Activated naive CD8-positive, alpha-beta T cell treated with anti-CD3 and anti-CD28 coated beads for 36 hours (primary cell): ENCODE data around the gene RAB39A. TPM values are rescaled to one million over a fixed set of nuclear protein-coding genes. Genes with fewer than 3 reads are reported as not detected.
"Not testable (repeated sequence)": the region's sequence is repeated elsewhere in the genome, so short reads cannot be mapped to it uniquely, and the experiment has no call there.

ENCODE experiments used
- DNase-seq: peaks from one replicate; pipeline ENCODE4 v3.0.0; 2021
- H3K27ac Mint-ChIP-seq: one replicate; pipeline ENCODE4 v1.8.0; 2022; ENCODE audit warnings: mild to moderate bottlenecking, moderate library complexity, mixed read lengths
- H3K27me3 Mint-ChIP-seq: one replicate; pipeline ENCODE4 v1.8.0; 2022; ENCODE audit warnings: mild to moderate bottlenecking, mixed read lengths
- H3K36me3 Mint-ChIP-seq: one replicate; pipeline ENCODE4 v1.8.0; 2021; ENCODE audit warnings: mild to moderate bottlenecking, mixed read lengths
- H3K4me1 Mint-ChIP-seq: one replicate; pipeline ENCODE4 v1.8.0; 2021; ENCODE audit warnings: mixed read lengths
- H3K4me3 Mint-ChIP-seq: one replicate; pipeline ENCODE4 v1.8.0; 2022; ENCODE audit warnings: mild to moderate bottlenecking, moderate library complexity, mixed read lengths
- H3K9me3 Mint-ChIP-seq: one replicate; pipeline ENCODE4 v1.8.0; 2022; ENCODE audit warnings: mixed read lengths
- total RNA-seq, 2 experiments: library from RNA; stranded (reverse); gene quantifications; one replicate each; pipeline ENCODE4 v1.2.3, GENCODE V29; 2021

RAB39A gene
- total RNA-seq, 2 experiments from 2014 or later, result 0.26 TPM; not detected in 1

DNA sequence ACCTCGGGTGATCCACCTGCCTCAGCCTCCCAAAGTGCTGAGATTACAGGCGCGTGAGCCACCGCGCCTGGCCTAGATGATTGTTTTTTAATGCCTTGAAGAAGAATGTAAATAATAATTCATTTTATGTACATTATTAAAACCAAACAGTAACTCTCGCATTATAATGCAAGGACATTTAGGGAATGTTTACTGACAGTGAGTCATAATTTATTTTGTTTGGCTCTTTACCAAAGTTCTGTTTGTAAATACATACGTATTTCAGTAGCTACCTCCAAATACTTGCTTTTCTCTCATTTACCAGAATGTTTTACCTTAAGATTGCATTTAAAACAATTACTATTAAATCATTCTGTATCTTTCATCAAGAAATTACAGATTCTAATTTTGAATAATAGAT lies 3.0 kb downstream of the RAB39A start:
- no peak overlapping the region for H3K27ac Mint-ChIP-seq
- peaks cover 7% of the 10 kb centered on the region for H3K4me1 Mint-ChIP-seq
- no peaks in the 10 kb centered on the region for H3K9me3 Mint-ChIP-seq
- peaks cover 48% of the 10 kb centered on the region for H3K27me3 Mint-ChIP-seq
- no peak overlapping the region for H3K4me3 Mint-ChIP-seq
- DNase-seq, result no peak
- H3K36me3 Mint-ChIP-seq, result peaks cover 1% of the 10 kb centered on the region

DNA sequence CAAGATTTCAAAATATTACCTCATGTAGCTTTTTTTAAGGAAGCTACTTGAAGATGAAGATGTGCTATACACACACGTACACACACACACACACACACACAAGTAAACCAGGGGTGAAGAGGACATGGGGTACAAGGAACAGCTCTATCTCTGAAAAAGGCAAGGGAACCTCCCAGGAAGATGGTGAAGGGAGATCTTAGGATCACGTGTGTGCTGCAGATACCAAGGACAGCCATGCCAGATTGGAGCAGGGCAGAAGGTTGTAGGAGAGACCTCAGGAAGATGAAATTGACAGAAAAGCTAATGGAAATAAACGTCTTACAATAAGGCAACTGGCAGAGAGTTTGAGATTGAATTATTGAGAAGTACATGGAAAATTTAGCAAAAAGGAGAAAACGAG lies 19.7 kb downstream of the RAB39A start:
- peaks cover 7% of the 10 kb centered on the region for H3K27me3 Mint-ChIP-seq
- H3K36me3 Mint-ChIP-seq, result no peaks in the 10 kb centered on the region
- no peak overlapping the region for H3K4me3 Mint-ChIP-seq
- H3K27ac Mint-ChIP-seq, result no peak overlapping the region
- DNase-seq, result no peak
- H3K4me1 Mint-ChIP-seq, result no peaks in the 10 kb centered on the region
- no peaks in the 10 kb centered on the region for H3K9me3 Mint-ChIP-seq

DNA sequence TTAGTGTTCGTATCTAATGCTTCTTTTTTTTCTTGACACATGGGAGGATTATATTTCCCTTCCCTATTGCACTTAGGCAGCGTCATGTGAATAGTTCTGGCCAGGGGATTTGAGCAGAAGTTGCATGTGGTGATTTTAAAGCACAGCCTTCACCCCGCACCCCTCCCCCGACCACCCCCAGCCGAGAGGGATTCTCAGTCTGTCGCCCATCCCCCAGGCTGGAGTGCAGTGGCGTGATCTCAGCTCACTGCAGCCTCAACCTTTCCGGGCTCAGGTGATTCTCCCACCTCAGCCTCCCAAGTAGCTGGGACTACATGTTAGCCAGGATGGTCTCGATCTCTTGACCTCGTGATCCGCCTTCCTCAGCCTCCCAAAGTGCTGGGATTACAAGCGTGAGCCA lies 20.1 kb downstream of the RAB39A start:
- H3K36me3 Mint-ChIP-seq, DNase-seq, H3K4me3 Mint-ChIP-seq, H3K9me3 Mint-ChIP-seq, H3K27ac Mint-ChIP-seq, H3K27me3 Mint-ChIP-seq, H3K4me1 Mint-ChIP-seq: not testable (repeated sequence)

DNA sequence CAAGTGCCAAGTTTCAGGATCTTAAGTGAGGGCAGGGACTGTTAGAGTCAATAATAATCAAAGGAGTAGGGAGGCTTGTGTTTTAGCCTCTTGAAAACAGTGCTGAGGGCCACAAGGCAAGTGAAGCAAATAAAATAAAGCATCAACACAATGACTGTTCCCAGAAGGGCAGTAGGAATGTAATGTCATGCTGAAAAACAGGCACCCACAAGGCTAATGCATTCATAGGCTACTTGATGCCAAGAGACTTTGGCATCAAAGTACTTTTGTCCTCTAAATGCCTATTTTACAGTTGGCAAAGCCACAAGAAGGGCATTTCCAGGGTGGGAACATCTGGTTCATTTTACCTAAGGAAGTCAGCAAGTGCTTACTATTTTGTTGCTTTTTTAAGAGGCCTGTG lies 22.9 kb downstream of the RAB39A start:
- H3K36me3 Mint-ChIP-seq, result no peaks in the 10 kb centered on the region
- H3K4me3 Mint-ChIP-seq, result no peak overlapping the region
- peaks cover 3% of the 10 kb centered on the region for H3K27me3 Mint-ChIP-seq
- no peak for DNase-seq
- H3K4me1 Mint-ChIP-seq, result no peaks in the 10 kb centered on the region
- H3K9me3 Mint-ChIP-seq, result no peaks in the 10 kb centered on the region
- H3K27ac Mint-ChIP-seq, result no peak overlapping the region

DNA sequence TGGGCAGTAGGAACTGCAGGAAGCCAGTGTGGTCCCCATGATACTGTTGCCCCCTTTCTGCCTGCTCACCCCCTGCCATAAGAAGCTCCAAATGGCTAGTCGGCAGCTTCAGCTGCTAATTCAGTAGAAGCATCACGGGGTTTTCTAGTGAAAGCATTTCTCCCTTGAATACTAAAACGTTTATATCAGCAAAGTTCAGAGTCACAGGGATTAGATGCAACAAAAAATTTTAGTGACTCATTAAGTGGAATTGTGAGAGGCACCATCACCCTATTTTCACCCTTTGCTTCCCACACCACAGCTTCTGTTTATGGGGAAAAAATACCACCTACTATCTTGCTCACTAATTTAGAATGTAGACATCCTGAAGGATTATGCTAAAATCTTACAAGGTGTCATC lies 25.2 kb downstream of the RAB39A start:
- H3K36me3 Mint-ChIP-seq, result no peaks in the 10 kb centered on the region

DNA sequence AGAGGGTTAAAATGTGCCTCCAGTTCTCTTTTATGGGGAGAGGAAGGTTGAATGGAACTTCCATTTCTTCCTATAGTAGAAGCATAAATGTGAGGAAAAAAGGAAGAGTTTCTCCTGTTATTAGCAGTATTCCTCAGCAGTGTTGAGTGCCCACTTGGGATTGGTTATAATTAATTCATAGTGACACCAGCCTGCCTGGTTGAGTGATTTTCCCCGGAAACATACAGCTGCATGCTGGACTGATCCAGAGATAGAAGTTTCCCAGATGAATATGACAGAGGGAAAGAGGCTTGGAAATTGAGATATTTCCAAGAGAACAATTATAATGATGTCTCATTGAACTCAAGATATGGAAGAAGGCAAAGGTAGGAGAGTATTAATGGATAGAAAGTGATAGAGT lies 28.3 kb downstream of the RAB39A start:
- Mint-ChIP-seq H3K36me3 (no peaks in the 10 kb centered on the region), H3K9me3 (no peaks in the 10 kb centered on the region), H3K27me3 (peaks cover 15% of the 10 kb centered on the region), H3K27ac (no peak overlapping the region), H3K4me3 (no peak overlapping the region), H3K4me1 (peaks cover 3% of the 10 kb centered on the region)
- no peak for DNase-seq

More for the DNA sequence above, 25.2 kb downstream of the RAB39A start:
- Mint-ChIP-seq H3K27me3 (peaks cover 10% of the 10 kb centered on the region), H3K27ac (no peak overlapping the region), H3K4me1 (peaks cover 3% of the 10 kb centered on the region), H3K9me3 (no peaks in the 10 kb centered on the region), H3K4me3 (no peak overlapping the region)
- no peak for DNase-seq

DNA sequence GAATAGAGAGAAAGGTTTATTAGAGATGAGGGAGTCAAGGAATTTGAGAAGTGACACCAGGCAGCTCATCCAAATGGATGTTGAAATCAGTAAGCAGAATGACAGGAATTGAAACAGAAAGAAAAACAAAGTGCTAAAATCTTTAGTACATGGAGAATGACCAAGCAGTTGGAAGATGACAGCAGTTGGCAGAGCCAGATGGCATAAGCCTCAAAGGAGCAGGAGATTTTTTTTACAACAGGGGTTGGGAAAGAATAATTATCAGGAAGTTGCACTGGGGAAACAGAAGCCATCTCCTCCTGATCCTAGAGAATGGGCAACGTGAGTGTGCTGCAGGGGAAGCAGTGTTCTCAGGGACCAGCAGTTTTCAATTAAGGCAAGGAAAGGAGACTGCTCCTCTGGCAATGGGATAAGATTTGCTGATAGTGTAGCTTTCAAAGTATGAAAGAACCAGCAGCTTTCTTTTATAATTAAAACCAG lies 28.9 kb downstream of the RAB39A start:
- Mint-ChIP-seq H3K9me3 (no peaks in the 10 kb centered on the region), H3K27me3 (peaks cover 15% of the 10 kb centered on the region), H3K27ac (no peak overlapping the region), H3K4me1 (peaks cover 3% of the 10 kb centered on the region), H3K4me3 (no peak overlapping the region), H3K36me3 (no peaks in the 10 kb centered on the region)
- DNase-seq, result no peak

DNA sequence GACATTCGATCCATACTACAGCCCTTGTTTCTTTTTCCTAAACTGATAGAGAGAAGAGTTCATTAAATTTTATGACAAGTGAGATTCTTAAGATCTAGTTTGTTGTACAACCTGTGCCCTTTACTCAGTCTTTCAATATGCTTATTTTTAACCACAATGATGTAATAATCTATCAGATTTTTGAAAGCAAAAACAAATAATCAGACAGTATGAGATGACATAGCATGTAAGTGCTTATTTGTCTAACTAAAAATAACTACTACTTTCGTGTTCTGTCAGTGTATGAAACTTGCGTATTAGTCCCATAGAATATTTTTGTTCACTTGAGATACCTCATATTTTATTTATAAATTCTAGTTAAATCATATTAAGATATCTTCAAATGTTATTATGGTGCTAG lies 33.2 kb downstream of the RAB39A start:
- no peak for DNase-seq
- no peaks in the 10 kb centered on the region for H3K36me3 Mint-ChIP-seq
- no peaks in the 10 kb centered on the region for H3K9me3 Mint-ChIP-seq
- no peak overlapping the region for H3K27ac Mint-ChIP-seq
- H3K27me3 Mint-ChIP-seq, result peaks cover 12% of the 10 kb centered on the region
- H3K4me3 Mint-ChIP-seq, result no peak overlapping the region
- peaks cover 3% of the 10 kb centered on the region for H3K4me1 Mint-ChIP-seq

DNA sequence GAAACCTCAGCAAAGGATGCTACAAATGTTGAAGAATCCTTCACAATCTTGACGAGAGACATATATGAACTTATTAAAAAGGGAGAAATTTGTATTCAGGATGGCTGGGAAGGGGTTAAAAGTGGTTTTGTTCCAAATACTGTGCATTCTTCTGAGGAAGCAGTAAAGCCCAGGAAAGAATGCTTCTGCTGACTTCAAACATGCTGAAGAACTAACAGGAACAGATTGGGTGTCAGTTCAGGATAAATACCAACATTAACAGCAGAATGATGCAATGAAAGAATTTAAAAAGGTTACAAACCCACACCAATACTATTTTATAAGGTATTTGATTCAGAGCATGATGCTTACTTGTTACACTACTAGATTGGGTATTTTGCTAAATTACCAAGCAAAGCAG lies 33.9 kb downstream of the RAB39A start:
- H3K9me3 Mint-ChIP-seq, result no peaks in the 10 kb centered on the region
- no peaks in the 10 kb centered on the region for H3K4me1 Mint-ChIP-seq
- no peaks in the 10 kb centered on the region for H3K36me3 Mint-ChIP-seq
- peaks cover 12% of the 10 kb centered on the region for H3K27me3 Mint-ChIP-seq
- H3K27ac Mint-ChIP-seq, result no peak overlapping the region
- no peak for DNase-seq
- H3K4me3 Mint-ChIP-seq, result no peak overlapping the region

DNA sequence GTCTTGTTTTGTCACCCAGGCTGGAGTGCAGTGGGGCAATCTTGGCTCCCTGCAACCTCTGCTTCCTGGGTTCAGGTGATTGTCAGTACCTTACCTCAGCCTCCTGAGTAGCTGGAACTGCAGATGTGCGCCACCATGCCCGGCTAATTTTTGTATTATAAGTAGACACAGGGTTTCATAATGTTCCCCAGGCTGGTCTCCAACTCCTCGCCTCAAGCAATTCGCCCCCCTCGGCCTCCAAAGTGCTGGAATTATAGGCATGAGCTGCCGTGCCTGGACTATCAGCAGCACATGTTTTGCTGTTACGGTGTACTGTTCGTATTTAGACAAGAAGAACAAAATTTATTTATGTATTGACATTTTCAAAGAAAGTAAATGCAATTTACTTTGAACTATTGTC lies 34.8 kb downstream of the RAB39A start:
- H3K4me3 Mint-ChIP-seq, result no peak overlapping the region
- H3K4me1 Mint-ChIP-seq, result no peaks in the 10 kb centered on the region
- peaks cover 14% of the 10 kb centered on the region for H3K27me3 Mint-ChIP-seq
- no peaks in the 10 kb centered on the region for H3K36me3 Mint-ChIP-seq
- no peak overlapping the region for H3K27ac Mint-ChIP-seq
- DNase-seq, result no peak
- H3K9me3 Mint-ChIP-seq, result no peaks in the 10 kb centered on the region

DNA sequence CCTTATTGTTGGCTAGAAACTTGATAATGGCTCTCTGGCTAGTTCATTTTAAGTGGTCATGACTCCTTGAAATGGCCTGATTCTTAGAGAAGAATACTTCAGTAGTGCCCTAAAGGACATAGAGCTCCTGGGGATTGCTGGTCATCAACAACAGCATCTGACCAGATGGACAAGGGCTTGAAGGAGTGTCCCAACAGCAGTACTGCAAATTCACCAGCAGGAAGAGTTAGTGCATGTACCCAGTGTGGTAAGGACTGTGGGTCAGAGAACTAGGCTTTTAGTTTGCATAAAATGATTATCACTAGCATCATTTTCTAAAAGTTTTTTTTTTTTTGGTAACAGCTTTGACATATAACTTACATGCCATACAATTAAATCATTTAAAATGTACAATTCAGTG lies 41.0 kb downstream of the RAB39A start:
- no peak for DNase-seq
- H3K9me3 Mint-ChIP-seq, result no peaks in the 10 kb centered on the region
- no peak overlapping the region for H3K27ac Mint-ChIP-seq
- H3K4me1 Mint-ChIP-seq, result no peaks in the 10 kb centered on the region
- H3K27me3 Mint-ChIP-seq, result peaks cover 3% of the 10 kb centered on the region
- H3K36me3 Mint-ChIP-seq, result no peaks in the 10 kb centered on the region
- no peak overlapping the region for H3K4me3 Mint-ChIP-seq

DNA sequence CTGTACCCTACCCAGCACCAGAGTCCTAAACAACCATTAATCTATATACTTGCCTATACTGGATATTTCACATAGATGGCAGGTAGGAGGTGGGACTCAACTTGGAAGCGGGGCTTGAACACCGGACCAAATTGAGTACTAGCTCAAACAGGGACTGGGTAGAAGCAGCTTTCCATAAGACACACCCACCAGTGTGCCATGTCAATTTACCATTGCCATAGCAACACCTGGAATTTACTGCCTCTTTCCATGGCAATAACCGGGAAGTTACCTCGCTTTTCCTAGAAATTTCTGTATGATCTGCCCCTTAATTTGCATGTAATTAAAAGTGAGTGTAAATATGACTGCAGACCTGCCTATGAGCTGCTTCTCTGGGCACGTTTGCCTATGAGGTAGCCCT lies 41.8 kb downstream of the RAB39A start:
- Mint-ChIP-seq H3K4me3 (no peak overlapping the region), H3K9me3 (no peaks in the 10 kb centered on the region), H3K4me1 (no peaks in the 10 kb centered on the region), H3K27me3 (peaks cover 3% of the 10 kb centered on the region), H3K36me3 (no peaks in the 10 kb centered on the region), H3K27ac (no peak overlapping the region)
- DNase-seq, result no peak

DNA sequence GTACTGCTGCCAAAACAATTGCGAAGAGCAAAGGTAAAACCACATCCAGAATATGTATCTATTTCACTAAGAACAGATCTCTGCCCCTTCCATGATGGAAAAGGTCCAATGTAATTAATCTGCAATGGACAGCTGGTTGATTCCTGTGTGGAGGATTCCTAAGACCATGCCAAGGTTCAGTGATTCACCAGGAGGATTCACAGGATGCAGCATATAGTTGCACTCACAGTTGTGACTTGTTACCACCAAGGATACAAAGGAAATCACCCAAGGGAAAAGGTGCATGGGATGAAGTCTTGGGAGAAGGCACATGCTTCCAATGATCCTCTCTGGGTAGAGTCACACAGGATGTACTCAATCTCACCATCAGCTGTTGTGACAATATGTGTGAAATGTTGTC lies 45.4 kb downstream of the RAB39A start:
- no peak overlapping the region for H3K4me3 Mint-ChIP-seq
- H3K9me3 Mint-ChIP-seq, result no peaks in the 10 kb centered on the region
- no peak overlapping the region for H3K27ac Mint-ChIP-seq
- DNase-seq, result no peak
- H3K36me3 Mint-ChIP-seq, result no peaks in the 10 kb centered on the region
- no peaks in the 10 kb centered on the region for H3K4me1 Mint-ChIP-seq
- H3K27me3 Mint-ChIP-seq, result no peaks in the 10 kb centered on the region

DNA sequence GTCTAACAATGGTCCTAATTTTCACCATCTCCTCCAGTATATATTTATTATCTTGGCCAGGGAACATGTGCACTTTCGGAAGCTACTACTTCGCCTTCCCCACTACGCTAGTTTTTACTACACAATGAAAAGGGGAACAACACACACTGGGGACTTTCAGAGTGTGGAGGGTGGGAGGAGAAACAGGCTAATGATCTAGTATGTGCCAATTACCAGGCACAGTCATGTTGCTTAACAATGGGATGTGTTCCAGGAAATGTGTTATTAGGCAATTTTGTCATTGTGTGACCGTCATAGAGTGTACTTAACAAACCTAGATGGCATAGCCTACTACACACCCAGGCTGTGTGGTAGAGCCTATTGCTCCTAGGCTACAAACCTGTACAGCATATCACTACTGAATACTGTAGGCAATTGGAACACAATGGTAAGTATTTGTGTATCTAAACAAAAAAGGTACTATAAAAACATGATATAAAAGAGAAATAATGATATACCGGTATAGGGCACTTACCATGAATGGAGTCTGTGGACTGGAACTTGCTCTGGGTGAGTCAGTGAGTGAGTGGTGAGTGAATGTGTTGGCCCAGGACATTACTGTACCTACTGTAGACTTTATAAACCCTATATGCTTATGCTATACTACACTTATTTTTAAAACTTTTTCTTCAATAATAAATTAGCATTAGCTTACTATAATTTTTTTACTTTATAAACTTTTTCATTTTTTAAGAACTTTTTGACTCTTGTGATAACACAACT lies 60.3 kb downstream of the RAB39A start:
- Mint-ChIP-seq H3K27me3 (no peaks in the 10 kb centered on the region), H3K4me1 (no peaks in the 10 kb centered on the region), H3K27ac (no peak overlapping the region), H3K4me3 (no peak overlapping the region), H3K36me3 (no peaks in the 10 kb centered on the region), H3K9me3 (peaks cover 2% of the 10 kb centered on the region)
- DNase-seq, result no peak

DNA sequence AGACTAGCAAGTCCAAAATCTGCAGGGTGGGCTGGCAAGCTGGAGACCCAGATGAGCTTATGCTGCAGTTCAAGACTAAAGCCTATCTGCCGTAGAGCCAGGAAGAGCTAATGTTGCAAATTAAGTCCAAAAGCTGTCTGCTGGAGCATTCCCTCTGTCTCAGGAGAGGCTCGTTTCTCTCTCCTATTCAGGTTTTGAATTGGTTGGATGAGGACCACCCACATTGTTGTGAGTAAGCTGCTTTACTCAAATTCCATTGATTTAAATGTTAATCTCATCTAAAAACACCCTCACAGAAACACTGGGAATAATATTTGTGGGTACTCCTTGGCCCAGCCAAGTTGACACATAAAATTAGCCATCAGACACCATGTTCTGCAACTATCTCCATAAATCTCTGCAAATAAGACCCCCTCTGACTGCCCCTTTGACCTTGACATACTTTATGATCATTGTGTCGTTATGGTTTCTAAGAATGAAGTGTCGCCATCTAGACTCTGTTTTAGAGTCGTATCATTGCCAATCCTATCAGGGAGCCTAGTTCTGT lies 63.7 kb downstream of the RAB39A start:
- H3K27ac Mint-ChIP-seq, result no peak overlapping the region
- no peak overlapping the region for H3K4me3 Mint-ChIP-seq
- H3K36me3 Mint-ChIP-seq, result no peaks in the 10 kb centered on the region
- H3K27me3 Mint-ChIP-seq, result no peaks in the 10 kb centered on the region
- no peaks in the 10 kb centered on the region for H3K9me3 Mint-ChIP-seq
- no peaks in the 10 kb centered on the region for H3K4me1 Mint-ChIP-seq
- no peak for DNase-seq
